GM23248 (cell line): Measurements from ENCODE around the gene ITGA1. TPM values are rescaled to one million over a fixed set of nuclear protein-coding genes. Genes with fewer than 3 reads are reported as not detected.

Experiments used
- DNase-seq: peaks from one replicate; pipeline ENCODE4 v3.0.0-alpha.2; 2015
- H2AFZ ChIP-seq: fragments of 200-600 bp; sonication (generic); 2 replicates; pipeline ENCODE4 v1.6.1; 2016; ENCODE audit warnings: antibody characterized with exemption
- H3F3A ChIP-seq: fragments of 200-600 bp; sonication (generic); 2 replicates; pipeline ENCODE4 v1.6.1; 2016; ENCODE audit warnings: mild to moderate bottlenecking, antibody characterized with exemption, mixed run types; ENCODE audit not compliant: insufficient read depth
- H3K27ac ChIP-seq: fragments of 200-600 bp; sonication (generic); 2 replicates; pipeline ENCODE4 v1.5.1; 2016; ENCODE audit warnings: mild to moderate bottlenecking
- H3K27me3 ChIP-seq: fragments of 200-600 bp; sonication (generic); replicated peaks from 2 replicates; pipeline ENCODE4 v1.6.1; 2016; ENCODE audit warnings: mild to moderate bottlenecking; ENCODE audit not compliant: insufficient read depth
- H3K36me3 ChIP-seq: fragments of 200-600 bp; sonication (generic); 2 replicates; pipeline ENCODE4 v1.6.1; 2016; ENCODE audit warnings: low read depth, mild to moderate bottlenecking
- H3K4me1 ChIP-seq: fragments of 200-600 bp; sonication (generic); 2 replicates; pipeline ENCODE4 v1.6.1; 2016; ENCODE audit warnings: mild to moderate bottlenecking; ENCODE audit not compliant: insufficient read depth
- H3K4me2 ChIP-seq: fragments of 200-600 bp; sonication (generic); one replicate; pipeline ENCODE4 v1.6.1; 2016; ENCODE audit warnings: mild to moderate bottlenecking; ENCODE audit not compliant: unreplicated experiment
- H3K4me3 ChIP-seq: fragments of 200-600 bp; sonication (generic); 2 replicates; pipeline ENCODE4 v1.5.1; 2016; ENCODE audit warnings: mild to moderate bottlenecking
- H3K79me2 ChIP-seq: fragments of 200-600 bp; sonication (generic); 2 replicates; pipeline ENCODE4 v1.6.1; 2016; ENCODE audit warnings: mild to moderate bottlenecking; ENCODE audit not compliant: insufficient read depth
- H3K9ac ChIP-seq: fragments of 200-600 bp; sonication (generic); 2 replicates; pipeline ENCODE4 v1.6.1; 2016; ENCODE audit warnings: mild to moderate bottlenecking
- H3K9me2 ChIP-seq: fragments of 200-600 bp; sonication (generic); 2 replicates; pipeline ENCODE4 v1.6.1; 2016; ENCODE audit warnings: mixed run types, mild to moderate bottlenecking, moderate library complexity; ENCODE audit not compliant: insufficient read depth
- H3K9me3 ChIP-seq: fragments of 200-600 bp; sonication (generic); one replicate; pipeline ENCODE4 v1.6.1; 2017; ENCODE audit warnings: low read depth
- H4K20me1 ChIP-seq: fragments of 200-600 bp; sonication (generic); 2 replicates; pipeline ENCODE4 v1.6.0; 2016; ENCODE audit not compliant: insufficient read depth
- EZH2 ChIP-seq: fragments of 200-600 bp; sonication (generic); IDR thresholded peaks from 2 replicates; pipeline ENCODE4 v1.6.1; 2018; ENCODE audit warnings: antibody characterized with exemption, mild to moderate bottlenecking; ENCODE audit not compliant: insufficient read depth, poor library complexity, severe bottlenecking
- EZH2phosphoT487 ChIP-seq: fragments of 200-600 bp; sonication (generic); IDR thresholded peaks from 2 replicates; pipeline ENCODE4 v1.6.1; 2018; ENCODE audit warnings: antibody characterized with exemption, moderate library complexity, mild to moderate bottlenecking, low read depth; ENCODE audit not compliant: insufficient read depth
- WGBS, 2 experiments: methylation state at CpG; one replicate each; pipeline ENCODE4 v1.1.6; 2015 to 2017; ENCODE audit warnings: low lambda C conversion rate in 2 of 2, low coverage in 1 of 2; ENCODE audit errors: missing lambda C conversion rate in 2 of 2; 5-methylcytosine and 5-hydroxymethylcytosine counted together
- in situ Hi-C: fragments of 300-500 bp; cut with MboI; formaldehyde crosslinking; loops from 2 replicates; pipeline ENCODE4 v1.15.0; 2020
- polyA plus RNA-seq: library from polyadenylated mRNA; unstranded; fragments of >200 nt; fragmentation: Nextera tagmentation; extraction: Ambion mirVana; gene quantifications from 2 replicates; pipeline ENCODE4 v1.2.1, GENCODE V29; 2016
- total RNA-seq: library from RNA; depleted of rRNA; stranded (reverse); fragments of >200 nt; shearing (Covaris generic); gene quantifications from 2 replicates; pipeline ENCODE4 v1.2.3, GENCODE V29; 2014

ITGA1 gene
- total and polyA plus RNA-seq, 2 experiments from 2014 or later = 8.9 to 18.4 TPM

GRCh38 chr5:52994266-52994665 is 206.6 kb downstream of the ITGA1 start:
- no peaks in the 10 kb centered on the region for H3K9me2 ChIP-seq
- peaks cover 50% of the 10 kb centered on the region for H3K4me1 ChIP-seq
- no peaks in the 10 kb centered on the region for H4K20me1 ChIP-seq
- no peak overlapping the region for H2AFZ ChIP-seq
- 0 out of 2 replicates have a peak, but pooled peaks cover 4% of the 10 kb centered on the region for H3K36me3 ChIP-seq
- peak; percentile 59 for DNase-seq
- H3K4me2 ChIP-seq = peak overlapping the region; percentile 1
- in situ Hi-C loops = no loop called here
- no peaks in the 10 kb centered on the region for H3K9me3 ChIP-seq
- TF ChIP-seq EZH2 (no peak), EZH2phosphoT487 (no peak)
- H3K79me2 ChIP-seq = peaks cover 100% of the 10 kb centered on the region
- H3K27ac ChIP-seq = no peak overlapping the region
- H3K27me3 ChIP-seq = no peaks in the 10 kb centered on the region
- H3K4me3 ChIP-seq = no peak overlapping the region
- 93 to 100% methylated on average over 1 of the region's 1 CpG for WGBS, 2 experiments
- H3K9ac ChIP-seq = no peak overlapping the region
- peaks cover 59% of the 10 kb centered on the region for H3F3A ChIP-seq

- 100% methylated on average over 1 of the region's 1 CpG for WGBS, 2 experiments
- H3K9ac ChIP-seq = no peak overlapping the region
- no peak overlapping the region for H3K4me2 ChIP-seq
- no peak overlapping the region for H3K27ac ChIP-seq
- peaks cover 58% of the 10 kb centered on the region for H3K4me1 ChIP-seq
- no peaks in the 10 kb centered on the region for H3K27me3 ChIP-seq
- 0 out of 2 replicates have a peak, but pooled peaks cover 4% of the 10 kb centered on the region for H3K36me3 ChIP-seq
- no peaks in the 10 kb centered on the region for H3K9me3 ChIP-seq
- H3K79me2 ChIP-seq = peaks cover 98% of the 10 kb centered on the region
- H3F3A ChIP-seq = peaks cover 61% of the 10 kb centered on the region
- no peaks in the 10 kb centered on the region for H4K20me1 ChIP-seq
- TF ChIP-seq EZH2 = no peak
- TF ChIP-seq EZH2phosphoT487 = no peak
- DNase-seq = no peak
- H2AFZ ChIP-seq = no peak overlapping the region
- no peaks in the 10 kb centered on the region for H3K9me2 ChIP-seq
- in situ Hi-C loops = no loop called here
- no peak overlapping the region for H3K4me3 ChIP-seq
Observed at GRCh38 chr5:52995095-52995494, 207.4 kb downstream of the ITGA1 start.

- no peak overlapping the region for H2AFZ ChIP-seq
- peaks cover 98% of the 10 kb centered on the region for H3K79me2 ChIP-seq
- no peaks in the 10 kb centered on the region for H3K9me2 ChIP-seq
- peaks cover 51% of the 10 kb centered on the region for H3K4me1 ChIP-seq
- H3K27me3 ChIP-seq = no peaks in the 10 kb centered on the region
- no peak overlapping the region for H3K9ac ChIP-seq
- H3K9me3 ChIP-seq = no peaks in the 10 kb centered on the region
- TF ChIP-seq EZH2 (no peak), EZH2phosphoT487 (no peak)
- WGBS, 2 experiments = 94 to 100% methylated on average over 1 of the region's 1 CpG
- peak overlapping the region; percentile 82; the same call in 1 of the 2 replicates for H3K27ac ChIP-seq
- H4K20me1 ChIP-seq = no peaks in the 10 kb centered on the region
- in situ Hi-C loops = no loop called here
- peaks cover 60% of the 10 kb centered on the region for H3F3A ChIP-seq
- 0 out of 2 replicates have a peak, but pooled peaks cover 4% of the 10 kb centered on the region for H3K36me3 ChIP-seq
- no peak overlapping the region for H3K4me3 ChIP-seq
- DNase-seq = no peak
- H3K4me2 ChIP-seq = no peak overlapping the region
Observed at GRCh38 chr5:52995914-52996313, 208.2 kb downstream of the ITGA1 start.

- peaks cover 98% of the 10 kb centered on the region for H3K79me2 ChIP-seq
- TF ChIP-seq EZH2phosphoT487 (no peak), EZH2 (no peak)
- WGBS, 2 experiments = 64 to 68% methylated on average over 1 of the region's 1 CpG
- peak overlapping the region; percentile 3; the same call in 1 of the 2 replicates for H3K4me3 ChIP-seq
- peak overlapping the region; percentile 71 for H2AFZ ChIP-seq
- H3K4me2 ChIP-seq = peak overlapping the region; percentile 37
- peak overlapping the region; percentile 82 for H3K27ac ChIP-seq
- H3K9me3 ChIP-seq = no peaks in the 10 kb centered on the region
- no peaks in the 10 kb centered on the region for H3K27me3 ChIP-seq
- H3K9me2 ChIP-seq = no peaks in the 10 kb centered on the region
- no peak for DNase-seq
- in situ Hi-C loops = no loop called here
- no peaks in the 10 kb centered on the region for H4K20me1 ChIP-seq
- 0 out of 2 replicates have a peak, but pooled peaks cover 4% of the 10 kb centered on the region for H3K36me3 ChIP-seq
- peak overlapping the region; percentile 35; the same call in 1 of the 2 replicates for H3K9ac ChIP-seq
- peaks cover 68% of the 10 kb centered on the region for H3F3A ChIP-seq
- peaks cover 48% of the 10 kb centered on the region for H3K4me1 ChIP-seq
Observed at GRCh38 chr5:52996979-52997378, 209.3 kb downstream of the ITGA1 start.
